DOHH2 (cell line): ENCODE data around the gene DPYSL5.

Experiments used
- H3F3A ChIP-seq: fragments of 200-600 bp; sonication (generic), shearing (Covaris generic); 2 replicates; pipeline ENCODE4 v1.6.0; 2016; ENCODE audit warnings: antibody characterized with exemption, mild to moderate bottlenecking; ENCODE audit not compliant: control insufficient read depth, insufficient read depth
- H3K27ac ChIP-seq: fragments of 200-600 bp; sonication (generic); 2 replicates; pipeline ENCODE4 v1.5.1; 2014; ENCODE audit warnings: low read depth, mild to moderate bottlenecking, low read length, moderate library complexity
- H3K27me3 ChIP-seq: fragments of 200-600 bp; sonication (generic); 2 replicates; pipeline ENCODE4 v1.6.1; 2014; ENCODE audit warnings: mild to moderate bottlenecking, low read length, mixed read lengths; ENCODE audit not compliant: control insufficient read depth
- H3K36me3 ChIP-seq: fragments of 200-600 bp; sonication (generic); 2 replicates; pipeline ENCODE4 v1.6.1; 2014; ENCODE audit warnings: mild to moderate bottlenecking, low read length, moderate library complexity, mixed read lengths; ENCODE audit not compliant: control insufficient read depth
- H3K4me1 ChIP-seq: fragments of 200-600 bp; sonication (generic); 2 replicates; pipeline ENCODE4 v1.6.1; 2014; ENCODE audit warnings: mild to moderate bottlenecking, low read length, mixed read lengths; ENCODE audit not compliant: control insufficient read depth
- H3K4me2 ChIP-seq: fragments of 200-600 bp; sonication (generic); 2 replicates; pipeline ENCODE4 v1.6.0; 2014; ENCODE audit warnings: mild to moderate bottlenecking, low read length, moderate library complexity
- H3K4me3 ChIP-seq: fragments of 200-600 bp; sonication (generic); 2 replicates; pipeline ENCODE4 v1.5.1; 2014; ENCODE audit warnings: mild to moderate bottlenecking, low read length, mixed read lengths
- H3K79me2 ChIP-seq: fragments of 200-600 bp; sonication (generic); 2 replicates; pipeline ENCODE4 v1.6.1; 2014; ENCODE audit warnings: mild to moderate bottlenecking, low read length, mixed read lengths; ENCODE audit not compliant: control insufficient read depth
- H3K9me2 ChIP-seq: fragments of 200-600 bp; sonication (generic); replicated peaks from 2 replicates; pipeline ENCODE4 v1.6.1; 2014; ENCODE audit warnings: mild to moderate bottlenecking, low read length, mixed read lengths; ENCODE audit not compliant: control insufficient read depth
- H3K9me3 ChIP-seq: fragments of 200-600 bp; sonication (generic); 2 replicates; pipeline ENCODE4 v1.6.1; 2014; ENCODE audit warnings: antibody characterized with exemption, low read length, mixed read lengths; ENCODE audit not compliant: control insufficient read depth, insufficient read depth
- H4K20me1 ChIP-seq: fragments of 200-600 bp; sonication (generic); 2 replicates; pipeline ENCODE4 v1.6.0; 2014; ENCODE audit warnings: low read depth, mild to moderate bottlenecking, antibody characterized with exemption, low read length, moderate library complexity; ENCODE audit not compliant: control insufficient read depth, insufficient read depth
- EZH2phosphoT487 ChIP-seq: fragments of 200-600 bp; sonication (generic); IDR thresholded peaks from 2 replicates; pipeline ENCODE4 v1.6.1; 2017; ENCODE audit warnings: borderline replicate concordance, mild to moderate bottlenecking, antibody characterized with exemption, low read length, moderate library complexity, mixed read lengths
- TF ChIP-seq, protein P1 (sequence below): fragments of 200-600 bp; sonication (generic); IDR thresholded peaks from one replicate; pipeline ENCODE4 v1.5.1; 2014; ENCODE audit warnings: antibody characterized with exemption, mild to moderate bottlenecking, low read depth, low read length; ENCODE audit not compliant: poor library complexity, severe bottlenecking

The DPYSL5 gene

DNA sequence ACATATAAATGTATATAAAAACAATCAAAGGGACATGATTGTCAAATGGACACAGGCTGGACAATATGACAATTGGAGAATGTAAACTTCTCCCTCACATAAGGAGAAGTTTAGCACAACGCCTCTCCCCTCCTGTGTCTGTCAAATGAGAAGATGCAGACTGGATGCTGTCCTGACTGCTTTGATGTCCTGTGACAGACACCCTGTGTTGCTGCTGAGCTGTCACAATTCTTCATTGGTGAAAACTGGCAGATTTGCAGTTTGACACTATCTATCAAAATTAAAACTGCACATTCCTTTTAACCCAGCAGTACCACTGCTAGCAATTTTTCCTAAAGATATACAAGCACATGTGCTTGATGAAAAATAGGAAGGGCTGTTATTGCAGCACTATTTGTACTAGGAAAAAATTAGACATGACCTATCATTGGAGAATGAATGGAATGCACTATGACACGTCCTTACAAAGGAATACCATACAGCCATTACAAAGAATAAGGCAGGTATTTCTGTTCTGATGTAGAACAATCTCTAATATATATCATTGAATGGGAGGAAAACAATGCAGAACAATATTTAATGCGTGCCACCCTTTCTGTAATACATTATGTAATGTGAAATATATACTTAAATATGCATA is 12.4 kb downstream of the DPYSL5 start:
- H3F3A ChIP-seq = no peaks in the 10 kb centered on the region
- H3K9me3 ChIP-seq = no peaks in the 10 kb centered on the region
- peaks cover 7% of the 10 kb centered on the region; the same call in 1 of the 2 replicates for H3K27me3 ChIP-seq
- no peak overlapping the region for H3K27ac ChIP-seq
- no peak for TF ChIP-seq EZH2phosphoT487
- TF ChIP-seq, protein P1, sequence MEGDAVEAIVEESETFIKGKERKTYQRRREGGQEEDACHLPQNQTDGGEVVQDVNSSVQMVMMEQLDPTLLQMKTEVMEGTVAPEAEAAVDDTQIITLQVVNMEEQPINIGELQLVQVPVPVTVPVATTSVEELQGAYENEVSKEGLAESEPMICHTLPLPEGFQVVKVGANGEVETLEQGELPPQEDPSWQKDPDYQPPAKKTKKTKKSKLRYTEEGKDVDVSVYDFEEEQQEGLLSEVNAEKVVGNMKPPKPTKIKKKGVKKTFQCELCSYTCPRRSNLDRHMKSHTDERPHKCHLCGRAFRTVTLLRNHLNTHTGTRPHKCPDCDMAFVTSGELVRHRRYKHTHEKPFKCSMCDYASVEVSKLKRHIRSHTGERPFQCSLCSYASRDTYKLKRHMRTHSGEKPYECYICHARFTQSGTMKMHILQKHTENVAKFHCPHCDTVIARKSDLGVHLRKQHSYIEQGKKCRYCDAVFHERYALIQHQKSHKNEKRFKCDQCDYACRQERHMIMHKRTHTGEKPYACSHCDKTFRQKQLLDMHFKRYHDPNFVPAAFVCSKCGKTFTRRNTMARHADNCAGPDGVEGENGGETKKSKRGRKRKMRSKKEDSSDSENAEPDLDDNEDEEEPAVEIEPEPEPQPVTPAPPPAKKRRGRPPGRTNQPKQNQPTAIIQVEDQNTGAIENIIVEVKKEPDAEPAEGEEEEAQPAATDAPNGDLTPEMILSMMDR = no peak
- no peak overlapping the region for H3K4me2 ChIP-seq
- no peaks in the 10 kb centered on the region for H3K4me1 ChIP-seq
- no peaks in the 10 kb centered on the region for H3K36me3 ChIP-seq
- no peaks in the 10 kb centered on the region for H3K79me2 ChIP-seq
- no peak overlapping the region for H3K4me3 ChIP-seq
- no peaks in the 10 kb centered on the region for H4K20me1 ChIP-seq
- no peaks in the 10 kb centered on the region for H3K9me2 ChIP-seq

DNA sequence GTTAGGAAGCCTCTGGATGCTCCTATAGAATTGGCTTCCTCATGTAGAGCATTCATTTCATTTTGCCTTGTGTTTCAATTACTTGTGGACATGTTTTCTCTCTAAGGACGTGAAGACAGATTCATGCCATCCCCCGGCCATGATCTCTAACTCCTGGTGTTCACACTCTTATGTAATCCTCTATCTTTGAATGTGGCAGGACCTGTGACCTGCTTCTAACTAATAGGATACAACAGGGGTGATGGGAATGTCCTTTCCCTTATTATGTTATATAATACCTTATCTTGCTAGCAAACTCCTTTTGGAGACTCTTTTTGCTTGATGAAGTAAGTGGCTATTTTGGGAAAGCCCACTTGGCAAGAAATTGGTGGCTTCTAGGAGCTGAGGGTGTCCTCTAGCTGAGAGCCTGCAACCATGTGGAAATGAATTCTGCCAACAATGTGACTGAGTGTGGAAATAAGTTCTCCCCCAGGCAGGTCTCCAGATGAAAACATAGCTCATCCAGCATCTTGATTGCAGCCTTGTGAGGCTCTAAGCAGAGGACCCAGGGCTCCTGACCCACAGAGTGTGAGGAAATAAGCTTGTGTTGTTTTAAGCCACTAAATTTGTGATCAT is 13.8 kb downstream of the DPYSL5 start:
- no peak overlapping the region for H3K4me2 ChIP-seq
- H3K79me2 ChIP-seq = no peaks in the 10 kb centered on the region
- no peaks in the 10 kb centered on the region for H3K9me2 ChIP-seq
- no peak overlapping the region for H3K27ac ChIP-seq
- H3F3A ChIP-seq = no peaks in the 10 kb centered on the region
- H3K36me3 ChIP-seq = no peaks in the 10 kb centered on the region
- no peak for TF ChIP-seq EZH2phosphoT487
- TF ChIP-seq, protein P1 = no peak
- no peaks in the 10 kb centered on the region for H3K9me3 ChIP-seq
- no peaks in the 10 kb centered on the region for H3K4me1 ChIP-seq
- H4K20me1 ChIP-seq = no peaks in the 10 kb centered on the region
- H3K4me3 ChIP-seq = no peak overlapping the region
- H3K27me3 ChIP-seq = peaks cover 7% of the 10 kb centered on the region; the same call in 1 of the 2 replicates

DNA sequence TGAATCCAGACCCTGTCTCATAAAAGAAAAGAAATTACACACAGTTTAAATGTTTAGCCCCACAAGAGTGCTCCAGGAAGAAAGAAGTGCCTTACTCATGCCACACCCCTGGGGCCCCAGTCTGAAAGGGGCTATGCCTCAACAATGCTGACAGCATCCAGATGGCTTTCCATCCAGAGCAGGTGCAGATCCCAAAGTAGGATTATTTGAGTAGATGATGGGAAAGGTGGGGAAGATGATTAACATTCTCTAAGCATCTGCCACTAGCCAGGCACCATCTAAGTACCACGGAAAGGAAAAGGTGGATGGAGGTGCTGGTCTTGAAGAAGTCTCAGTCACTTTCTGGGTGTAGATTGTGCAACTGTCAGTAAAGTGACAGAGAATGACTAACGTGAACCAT is 16.3 kb downstream of the DPYSL5 start:
- Histone ChIP-seq H3K79me2 (no peaks in the 10 kb centered on the region), H3K4me2 (no peak overlapping the region), H4K20me1 (no peaks in the 10 kb centered on the region), H3K4me3 (no peak overlapping the region), H3K9me2 (no peaks in the 10 kb centered on the region), H3K36me3 (no peaks in the 10 kb centered on the region), H3K4me1 (no peaks in the 10 kb centered on the region), H3K27ac (no peak overlapping the region), H3K9me3 (no peaks in the 10 kb centered on the region), H3K27me3 (peaks cover 7% of the 10 kb centered on the region; the same call in 1 of the 2 replicates), H3F3A (no peaks in the 10 kb centered on the region)
- TF ChIP-seq, protein P1 = no peak
- no peak for TF ChIP-seq EZH2phosphoT487
